MCF 10A (cell line): Measurements from ENCODE around the gene BCAR3. TPM values are rescaled to one million over a fixed set of nuclear protein-coding genes. Genes with fewer than 3 reads are reported as not detected.

Experiments
- BruUV-seq: library from RNA; stranded (reverse); fragments of 400-500 nt; replicated peaks from 2 replicates; lab custom pipeline; 2021; lab: Mats Ljungman, UMichigan
- CTCF ChIA-PET: fragments of 300-600 bp; sonication (Branson Sonifier 250); formaldehyde crosslinking; extraction: SDS; loops from one replicate; lab custom pipeline; 2021; ENCODE audit warnings: antibody characterized with exemption, inconsistent platforms; lab: Yijun Ruan, JAX
- POLR2A ChIA-PET: fragments of 300-600, 350-650 bp; sonication (Branson Sonifier 250); formaldehyde crosslinking; extraction: SDS; loops from one replicate; lab custom pipeline; 2020; ENCODE audit warnings: antibody characterized with exemption, inconsistent platforms; lab: Yijun Ruan, JAX
- DNase-seq: peaks from one replicate; pipeline ENCODE4 v3.0.0-alpha.2; 2018; ENCODE audit not compliant: unreplicated experiment
- H3K27ac Mint-ChIP-seq: one replicate; pipeline ENCODE4 v1.8.0; 2022; ENCODE audit warnings: mild to moderate bottlenecking, low read depth, mixed read lengths; ENCODE audit not compliant: unreplicated experiment
- H3K27me3 Mint-ChIP-seq: one replicate; pipeline ENCODE4 v1.8.0; 2022; ENCODE audit warnings: mixed read lengths; ENCODE audit not compliant: insufficient read depth, unreplicated experiment
- H3K36me3 Mint-ChIP-seq: one replicate; pipeline ENCODE4 v1.8.0; 2022; ENCODE audit warnings: mild to moderate bottlenecking, moderate library complexity, mixed read lengths; ENCODE audit not compliant: insufficient read depth, unreplicated experiment
- H3K4me1 Mint-ChIP-seq: one replicate; pipeline ENCODE4 v1.8.0; 2022; ENCODE audit warnings: mixed read lengths; ENCODE audit not compliant: insufficient read depth, unreplicated experiment
- H3K4me3 Mint-ChIP-seq: one replicate; pipeline ENCODE4 v1.8.0; 2022; ENCODE audit warnings: mild to moderate bottlenecking, moderate library complexity, mixed read lengths; ENCODE audit not compliant: unreplicated experiment
- H3K9me3 Mint-ChIP-seq: one replicate; pipeline ENCODE4 v1.8.0; 2022; ENCODE audit warnings: mixed read lengths; ENCODE audit not compliant: unreplicated experiment
- intact Hi-C: fragments of 100-400 bp; cut with micrococcal nuclease; formaldehyde crosslinking; loops from 2 replicates; pipeline ENCODE4 v1.14.1; 2022
- total RNA-seq: library from RNA; stranded (reverse); gene quantifications from 2 replicates; pipeline ENCODE4 v1.2.3, GENCODE V29; 2022
- TF ChIP-seq, protein P1 (sequence below): fragments of 200-600 bp; IDR thresholded peaks from one replicate; pipeline ENCODE4 v1.8.0; 2022; ENCODE audit warnings: antibody characterized with exemption, mild to moderate bottlenecking; ENCODE audit not compliant: unreplicated experiment

Gene BCAR3
- total RNA-seq, 1 experiment from 2014 or later: 130 TPM

GRCh38 chr1:93597709-93598108 lies 83.9 kb downstream of the BCAR3 start:
- Mint-ChIP-seq H3K4me1 (peaks cover 71% of the 10 kb centered on the region), H3K9me3 (no peaks in the 10 kb centered on the region), H3K27me3 (no peaks in the 10 kb centered on the region), H3K4me3 (peak overlapping the region; percentile 34), H3K27ac (no peak overlapping the region), H3K36me3 (peaks cover 26% of the 10 kb centered on the region)
- intact Hi-C loops: no loop called here
- ChIA-PET CTCF (interaction anchor here (0.7 to 2.5 kb wide), 4 partner anchors 32 to 246 kb away, joined by 3 to 7 read pairs (median 5); no protein-coding TSS in a partner anchor), POLR2A (interaction anchor here (0.6 to 8.1 kb wide), 20 partner anchors 8 to 273 kb away, joined by 3 to 41 read pairs (median 4); partner anchors contain the start of gene FNBP1L)
- TF ChIP-seq, protein P1, sequence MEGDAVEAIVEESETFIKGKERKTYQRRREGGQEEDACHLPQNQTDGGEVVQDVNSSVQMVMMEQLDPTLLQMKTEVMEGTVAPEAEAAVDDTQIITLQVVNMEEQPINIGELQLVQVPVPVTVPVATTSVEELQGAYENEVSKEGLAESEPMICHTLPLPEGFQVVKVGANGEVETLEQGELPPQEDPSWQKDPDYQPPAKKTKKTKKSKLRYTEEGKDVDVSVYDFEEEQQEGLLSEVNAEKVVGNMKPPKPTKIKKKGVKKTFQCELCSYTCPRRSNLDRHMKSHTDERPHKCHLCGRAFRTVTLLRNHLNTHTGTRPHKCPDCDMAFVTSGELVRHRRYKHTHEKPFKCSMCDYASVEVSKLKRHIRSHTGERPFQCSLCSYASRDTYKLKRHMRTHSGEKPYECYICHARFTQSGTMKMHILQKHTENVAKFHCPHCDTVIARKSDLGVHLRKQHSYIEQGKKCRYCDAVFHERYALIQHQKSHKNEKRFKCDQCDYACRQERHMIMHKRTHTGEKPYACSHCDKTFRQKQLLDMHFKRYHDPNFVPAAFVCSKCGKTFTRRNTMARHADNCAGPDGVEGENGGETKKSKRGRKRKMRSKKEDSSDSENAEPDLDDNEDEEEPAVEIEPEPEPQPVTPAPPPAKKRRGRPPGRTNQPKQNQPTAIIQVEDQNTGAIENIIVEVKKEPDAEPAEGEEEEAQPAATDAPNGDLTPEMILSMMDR: no peak
- no TSS peak for BruUV-seq
- peak; percentile 88 for DNase-seq

GRCh38 chr1:93596329-93597089 lies 85.1 kb downstream of the BCAR3 start:
- intact Hi-C loops: no loop called here
- peak overlapping the region; percentile 63 for H3K27ac Mint-ChIP-seq
- CTCF ChIA-PET: interaction anchor here (1.5 kb wide), 1 partner anchor 33 kb away, joined by 3 read pairs; no protein-coding TSS in a partner anchor

GRCh38 chr1:93595743-93596142 lies 85.9 kb downstream of the BCAR3 start:
- no peak for DNase-seq
- Mint-ChIP-seq H3K9me3 (no peaks in the 10 kb centered on the region), H3K4me3 (no peak overlapping the region), H3K36me3 (peaks cover 39% of the 10 kb centered on the region), H3K27ac (peak overlapping the region; percentile 63), H3K27me3 (no peaks in the 10 kb centered on the region), H3K4me1 (peaks cover 74% of the 10 kb centered on the region)
- ChIA-PET POLR2A (interaction anchor here (1.4 to 8.1 kb wide), 3 partner anchors 11 to 148 kb away, joined by 3 to 41 read pairs (median 20); partner anchors contain the start of gene FNBP1L), CTCF (interaction anchor here (1.5 to 4.5 kb wide), 2 partner anchors 34 to 218 kb away, joined by 3 to 24 read pairs; no protein-coding TSS in a partner anchor)
- TF ChIP-seq, protein P1: no peak
- intact Hi-C loops: no loop called here
- BruUV-seq: no TSS peak

More at GRCh38 chr1:93596329-93597089, 85.1 kb downstream of the BCAR3 start:
- Mint-ChIP-seq H3K36me3 (peaks cover 32% of the 10 kb centered on the region), H3K4me1 (peaks cover 75% of the 10 kb centered on the region), H3K27me3 (no peaks in the 10 kb centered on the region), H3K9me3 (no peaks in the 10 kb centered on the region), H3K4me3 (no peak overlapping the region)
- no TSS peak for BruUV-seq
- TF ChIP-seq, protein P1: no peak
- DNase-seq: no peak
- POLR2A ChIA-PET: interaction anchor here (1.6 to 8.1 kb wide), 8 partner anchors 9 to 149 kb away, joined by 4 to 41 read pairs (median 6); partner anchors contain the start of gene FNBP1L

DNA sequence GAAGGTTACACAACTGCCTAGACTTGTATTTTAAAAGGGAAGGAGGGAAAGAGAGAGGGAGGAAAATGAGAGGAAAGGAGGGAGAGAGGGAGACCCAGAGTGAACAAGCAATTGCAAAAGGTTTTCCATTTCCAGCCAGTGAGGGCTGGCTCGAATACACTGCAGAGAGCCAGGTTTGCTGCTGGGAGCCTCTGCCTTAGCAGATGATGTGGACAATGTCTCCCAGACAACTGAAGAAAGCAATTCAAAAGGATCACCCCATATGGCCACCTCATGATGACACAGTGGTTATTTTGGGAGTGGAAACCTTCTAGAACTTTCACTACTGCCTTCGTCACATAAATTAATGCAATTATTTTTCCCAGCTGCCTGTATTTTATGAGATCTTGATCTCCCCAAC lies 86.4 kb downstream of the BCAR3 start:
- Mint-ChIP-seq H3K27ac (peak overlapping the region; percentile 63), H3K36me3 (peaks cover 44% of the 10 kb centered on the region), H3K9me3 (no peaks in the 10 kb centered on the region), H3K4me3 (no peak overlapping the region), H3K27me3 (no peaks in the 10 kb centered on the region), H3K4me1 (peaks cover 74% of the 10 kb centered on the region)
- no peak for DNase-seq
- TF ChIP-seq, protein P1: no peak
- intact Hi-C loops: no loop called here
- no TSS peak for BruUV-seq
- POLR2A ChIA-PET: interaction anchor here (1.0 to 8.1 kb wide), 9 partner anchors 8 to 251 kb away, joined by 3 to 41 read pairs (median 9); partner anchors contain the start of gene FNBP1L
- CTCF ChIA-PET: interaction anchor here (0.6 to 4.5 kb wide), 5 partner anchors 12 to 227 kb away, joined by 3 to 24 read pairs (median 4); no protein-coding TSS in a partner anchor
